Parathyroid adenoma (tissue), 2 donors: ENCODE data around the gene CFAP298.
"Not testable (repeated sequence)": the region's sequence is repeated elsewhere in the genome, so short reads cannot be mapped to it uniquely, and the experiment has no call there.

Source experiments
- H2AFZ ChIP-seq: fragments of 300-600 bp; sonication (generic); one replicate; pipeline ENCODE4 v1.7.0; 2017; ENCODE audit warnings: antibody characterized with exemption, mild to moderate bottlenecking
- H3K27ac ChIP-seq: fragments of 300-600 bp; sonication (generic); one replicate; pipeline ENCODE4 v1.7.0; 2017
- H3K27me3 ChIP-seq: fragments of 300-600 bp; sonication (generic); one replicate; pipeline ENCODE4 v1.7.0; 2017; ENCODE audit warnings: low read length; ENCODE audit not compliant: control insufficient read depth, insufficient read depth
- H3K36me3 ChIP-seq: fragments of 300-600 bp; sonication (generic); one replicate; pipeline ENCODE4 v1.7.0; 2017; ENCODE audit warnings: low read length; ENCODE audit not compliant: control insufficient read depth, insufficient read depth
- H3K4me1 ChIP-seq: fragments of 300-600 bp; sonication (generic); one replicate; pipeline ENCODE4 v1.7.0; 2017; ENCODE audit warnings: control low read depth
- H3K4me2 ChIP-seq: fragments of 300-600 bp; sonication (generic); one replicate; pipeline ENCODE4 v1.7.0; 2017; ENCODE audit warnings: low read length
- H3K4me3 ChIP-seq: fragments of 300-600 bp; sonication (generic); one replicate; pipeline ENCODE4 v1.7.0; 2017; ENCODE audit warnings: low read depth, low read length
- H3K79me2 ChIP-seq: fragments of 300-600 bp; sonication (generic); one replicate; pipeline ENCODE4 v1.7.0; 2017; ENCODE audit warnings: control low read depth
- H3K9ac ChIP-seq: fragments of 300-600 bp; sonication (generic); one replicate; pipeline ENCODE4 v1.7.0; 2017; ENCODE audit warnings: mild to moderate bottlenecking
- H3K9me3 ChIP-seq: fragments of 300-600 bp; sonication (generic); one replicate; pipeline ENCODE4 v1.7.0; 2017; ENCODE audit warnings: low read length; ENCODE audit not compliant: control insufficient read depth
- TF ChIP-seq, protein P1 (sequence below): fragments of 300-600 bp; sonication (generic); IDR thresholded peaks from one replicate; pipeline ENCODE4 v1.7.0; 2017; ENCODE audit warnings: antibody characterized with exemption, mild to moderate bottlenecking
- donor health status: primary hyperparathyroidism.

The CFAP298 gene

DNA sequence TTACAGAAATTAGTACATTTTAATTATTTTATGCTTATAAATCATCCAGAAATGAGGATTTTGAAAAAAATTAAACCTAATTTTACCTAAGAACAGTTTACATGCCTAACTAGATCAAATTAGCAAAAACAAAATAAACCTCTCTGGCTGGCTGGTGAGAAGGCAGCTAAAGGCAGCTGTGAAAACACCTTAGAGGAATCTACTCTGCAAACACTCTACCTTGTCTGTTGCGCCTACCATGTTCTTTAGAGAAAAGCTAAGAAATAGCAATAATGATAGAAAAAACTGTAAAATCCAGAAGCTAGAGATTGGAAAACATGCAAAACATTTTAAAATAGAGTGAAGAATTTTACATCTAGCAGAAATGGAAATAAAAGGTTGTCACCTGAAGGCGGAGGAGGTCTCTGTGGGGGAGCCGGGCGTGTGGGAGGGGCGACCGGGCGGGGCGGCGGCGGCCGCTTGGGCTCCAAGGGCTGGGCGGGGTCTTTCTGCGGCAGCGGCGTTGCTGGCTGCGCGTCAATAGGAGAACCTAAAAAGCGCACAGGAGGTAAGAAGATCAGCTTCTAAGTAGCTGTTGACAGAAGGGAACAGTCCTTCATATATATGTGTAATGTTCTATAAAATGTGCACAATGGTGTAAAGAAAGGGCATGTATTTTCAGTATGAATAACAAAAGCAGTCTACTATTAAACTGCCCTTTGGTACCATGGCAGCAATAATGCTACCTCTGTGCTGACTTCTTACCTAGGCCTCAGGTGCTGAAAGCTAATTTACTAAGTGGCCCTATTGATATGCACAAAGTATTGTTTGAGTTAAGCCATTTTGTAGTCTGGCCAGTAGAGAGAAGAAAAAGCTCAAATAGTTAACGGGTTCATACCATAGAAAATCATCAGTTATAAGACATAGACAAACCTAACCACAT, 33.3 kb upstream of the CFAP298 start:
- no peak overlapping the region for H3K9ac ChIP-seq
- no peaks in the 10 kb centered on the region for H3K4me1 ChIP-seq
- H2AFZ ChIP-seq: no peak overlapping the region
- no peaks in the 10 kb centered on the region for H3K9me3 ChIP-seq
- H3K27me3 ChIP-seq: no peaks in the 10 kb centered on the region
- H3K27ac ChIP-seq: no peak overlapping the region
- no peak overlapping the region for H3K4me2 ChIP-seq
- H3K36me3 ChIP-seq: no peaks in the 10 kb centered on the region
- no peak overlapping the region for H3K4me3 ChIP-seq
- H3K79me2 ChIP-seq: no peaks in the 10 kb centered on the region
- TF ChIP-seq, protein P1, sequence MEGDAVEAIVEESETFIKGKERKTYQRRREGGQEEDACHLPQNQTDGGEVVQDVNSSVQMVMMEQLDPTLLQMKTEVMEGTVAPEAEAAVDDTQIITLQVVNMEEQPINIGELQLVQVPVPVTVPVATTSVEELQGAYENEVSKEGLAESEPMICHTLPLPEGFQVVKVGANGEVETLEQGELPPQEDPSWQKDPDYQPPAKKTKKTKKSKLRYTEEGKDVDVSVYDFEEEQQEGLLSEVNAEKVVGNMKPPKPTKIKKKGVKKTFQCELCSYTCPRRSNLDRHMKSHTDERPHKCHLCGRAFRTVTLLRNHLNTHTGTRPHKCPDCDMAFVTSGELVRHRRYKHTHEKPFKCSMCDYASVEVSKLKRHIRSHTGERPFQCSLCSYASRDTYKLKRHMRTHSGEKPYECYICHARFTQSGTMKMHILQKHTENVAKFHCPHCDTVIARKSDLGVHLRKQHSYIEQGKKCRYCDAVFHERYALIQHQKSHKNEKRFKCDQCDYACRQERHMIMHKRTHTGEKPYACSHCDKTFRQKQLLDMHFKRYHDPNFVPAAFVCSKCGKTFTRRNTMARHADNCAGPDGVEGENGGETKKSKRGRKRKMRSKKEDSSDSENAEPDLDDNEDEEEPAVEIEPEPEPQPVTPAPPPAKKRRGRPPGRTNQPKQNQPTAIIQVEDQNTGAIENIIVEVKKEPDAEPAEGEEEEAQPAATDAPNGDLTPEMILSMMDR: no peak

DNA sequence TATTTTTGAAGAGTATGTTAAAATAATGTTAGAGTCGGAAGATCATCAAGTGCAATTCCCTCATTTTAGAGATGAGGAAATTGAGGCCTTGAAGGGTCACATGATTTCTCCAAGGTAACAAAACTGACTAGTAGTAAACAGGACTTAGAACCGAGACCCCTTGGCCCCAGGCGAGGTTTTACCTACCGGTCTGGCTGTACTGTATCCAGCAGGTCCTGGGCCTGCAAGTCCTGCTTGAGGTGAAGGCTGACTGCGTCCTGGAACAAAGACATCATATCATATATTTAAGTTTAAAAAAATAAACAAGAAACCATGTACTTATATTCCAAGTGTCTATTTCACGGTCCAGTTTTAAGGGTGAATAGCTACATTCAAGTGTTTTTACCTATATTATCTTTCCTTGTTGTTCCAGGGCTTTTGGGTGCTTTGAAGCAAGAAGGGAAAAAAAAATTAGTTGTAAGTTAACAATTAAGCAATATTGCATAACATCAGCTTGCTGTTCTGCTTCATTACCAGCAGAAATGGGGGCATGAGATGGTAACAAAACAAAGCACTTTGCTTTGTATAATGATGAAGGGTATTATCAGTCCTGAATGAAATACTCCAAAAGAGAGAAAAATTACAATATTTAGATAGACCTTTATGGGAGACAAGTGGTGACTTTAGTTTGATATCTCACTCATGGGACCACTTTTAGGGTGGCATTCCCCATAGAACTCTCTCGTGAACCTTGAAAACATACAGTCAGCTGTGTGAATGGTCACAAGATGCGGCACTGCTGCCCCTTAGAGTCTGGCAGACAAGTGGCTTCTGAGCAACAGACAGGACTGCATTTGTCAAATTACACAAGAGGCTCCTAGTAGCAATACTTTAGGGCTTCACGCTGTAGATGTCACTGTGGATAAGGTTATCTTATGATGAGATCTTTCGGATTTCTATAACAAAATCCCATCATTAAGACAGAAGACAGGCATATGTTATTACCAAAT, 29.8 kb upstream of the CFAP298 start:
- Histone ChIP-seq H3K79me2 (no peaks in the 10 kb centered on the region), H3K36me3 (no peaks in the 10 kb centered on the region), H3K9me3 (no peaks in the 10 kb centered on the region), H3K4me3 (no peak overlapping the region), H3K27me3 (no peaks in the 10 kb centered on the region), H2AFZ (no peak overlapping the region), H3K4me1 (no peaks in the 10 kb centered on the region), H3K4me2 (no peak overlapping the region), H3K27ac (no peak overlapping the region), H3K9ac (no peak overlapping the region)
- TF ChIP-seq, protein P1: no peak

DNA sequence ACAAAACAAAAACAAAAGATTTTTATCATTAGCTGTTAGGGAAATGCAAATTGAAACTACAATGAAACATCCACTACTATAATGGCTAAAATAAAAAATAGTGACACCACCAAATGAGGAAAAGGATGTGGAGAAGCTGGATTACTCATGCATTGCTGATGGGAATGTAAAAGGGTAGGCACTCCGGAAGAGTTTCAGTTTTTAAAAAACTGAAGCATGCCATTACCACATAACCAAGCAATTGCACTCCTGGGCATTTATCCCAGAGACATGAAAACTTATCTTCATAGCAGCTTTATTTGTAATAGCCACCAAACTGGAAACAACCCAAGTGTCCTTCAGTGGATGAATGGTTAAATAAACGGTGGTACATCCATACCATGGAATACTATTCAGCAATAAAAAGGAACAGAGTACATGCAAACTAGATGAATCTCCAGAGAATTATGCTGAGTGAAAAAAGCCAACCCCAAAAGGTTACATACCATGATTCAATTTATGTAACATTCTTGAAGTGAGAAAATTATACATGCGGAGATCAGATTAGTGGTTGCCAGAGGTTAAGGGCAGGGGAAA, 14.5 kb upstream of the CFAP298 start:
- Histone ChIP-seq H3K27me3 (no peaks in the 10 kb centered on the region), H3K4me1 (no peaks in the 10 kb centered on the region)
- TF ChIP-seq, protein P1: no peak

GRCh38 chr21:32618218-32618617, 6.0 kb upstream of the CFAP298 start:
- not testable (repeated sequence) for H3K4me3 ChIP-seq, H3K9me3 ChIP-seq, H3K4me2 ChIP-seq, H3K4me1 ChIP-seq, H3K9ac ChIP-seq, H3K79me2 ChIP-seq, H3K27me3 ChIP-seq, H3K36me3 ChIP-seq, H2AFZ ChIP-seq, H3K27ac ChIP-seq

More for the DNA sequence above, 14.5 kb upstream of the CFAP298 start:
- no peaks in the 10 kb centered on the region for H3K9me3 ChIP-seq
- H3K4me3 ChIP-seq: no peak overlapping the region
- H3K36me3 ChIP-seq: no peaks in the 10 kb centered on the region
- H3K9ac ChIP-seq: no peak overlapping the region
- no peaks in the 10 kb centered on the region for H3K79me2 ChIP-seq
- H3K4me2 ChIP-seq: no peak overlapping the region
- no peak overlapping the region for H3K27ac ChIP-seq
- no peak overlapping the region for H2AFZ ChIP-seq
